ENCODE results near the gene UGT1A3.
"Not testable (repeated sequence)": the region's sequence is repeated elsewhere in the genome, so short reads cannot be mapped to it uniquely, and the experiment has no call there.

Gene UGT1A3

DNA sequence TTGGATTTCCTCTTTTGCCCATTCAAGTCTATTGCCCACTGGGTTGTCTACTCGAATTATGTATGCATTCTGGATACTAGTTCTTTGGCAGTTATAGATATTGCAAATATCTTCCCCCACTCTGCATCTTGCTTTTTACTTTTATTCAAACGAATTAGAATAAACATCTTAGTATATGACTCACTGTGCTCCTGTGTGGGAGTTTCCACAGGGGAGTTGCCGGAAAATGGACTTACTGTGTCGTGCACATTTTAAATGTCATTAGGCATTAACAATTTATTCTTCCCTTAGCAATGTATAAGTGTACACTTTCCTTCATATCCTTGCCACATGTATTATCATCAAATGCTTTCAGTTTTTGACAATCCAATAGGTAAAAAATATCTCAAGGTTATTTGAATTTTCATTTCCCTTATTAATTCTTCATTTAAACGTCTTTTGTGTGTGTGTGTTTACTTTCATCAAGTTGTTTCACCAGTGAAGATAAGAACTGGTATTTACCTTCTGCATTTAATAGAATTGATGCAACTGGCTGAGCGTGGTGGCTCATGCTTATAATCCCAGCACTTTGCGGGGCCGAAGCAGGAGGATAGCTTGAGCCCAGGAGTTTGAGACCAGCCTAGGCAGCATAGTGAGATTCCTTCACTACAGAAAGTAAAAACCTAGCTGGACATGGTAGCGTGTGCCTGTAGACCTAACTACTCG is 20.8 kb upstream of the UGT1A3 start:
- DNase-seq (ENCODE audit: extremely low read depth in 1 of 2, low read depth in 1 of 2), result no peak

DNA sequence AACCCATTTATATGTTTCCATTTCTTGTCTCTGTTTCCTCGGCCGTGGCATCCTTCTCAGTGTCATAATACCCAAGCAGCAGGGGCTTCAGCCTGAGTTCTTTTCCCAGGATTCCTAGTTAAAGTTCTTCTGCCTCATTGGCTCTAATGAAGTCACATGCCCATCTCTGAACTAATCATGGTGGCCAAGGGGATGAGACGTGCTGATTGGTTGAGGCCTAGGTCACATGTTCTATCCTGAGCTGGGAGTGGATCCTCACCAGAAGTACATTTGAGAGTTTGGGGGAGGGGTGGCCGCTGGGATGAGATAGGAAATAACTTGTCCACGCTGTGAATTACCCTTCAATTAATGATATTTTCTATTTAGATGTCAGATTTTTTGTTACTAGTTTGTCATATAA is 19.9 kb upstream of the UGT1A3 start:
- no peak for DNase-seq (ENCODE audit: extremely low read depth in 1 of 2, low read depth in 1 of 2)

- DNase-seq (ENCODE audit: extremely low read depth in 1 of 2, low read depth in 1 of 2), result peak; percentile 34 to 55
Measured at GRCh38 chr2:233711312-233712008, 17.4 kb upstream of the UGT1A3 start.

GRCh38 chr2:233712611-233713261 is 16.1 kb upstream of the UGT1A3 start, which contains the start of gene UGT1A5:
Gene UGT1A5, plus strand, starts transcription at chr2:233712907. Its CDS starts 85 bp downstream, at chr2:233712992.
- no peak for DNase-seq (ENCODE audit: extremely low read depth in 1 of 2, low read depth in 1 of 2)

DNA sequence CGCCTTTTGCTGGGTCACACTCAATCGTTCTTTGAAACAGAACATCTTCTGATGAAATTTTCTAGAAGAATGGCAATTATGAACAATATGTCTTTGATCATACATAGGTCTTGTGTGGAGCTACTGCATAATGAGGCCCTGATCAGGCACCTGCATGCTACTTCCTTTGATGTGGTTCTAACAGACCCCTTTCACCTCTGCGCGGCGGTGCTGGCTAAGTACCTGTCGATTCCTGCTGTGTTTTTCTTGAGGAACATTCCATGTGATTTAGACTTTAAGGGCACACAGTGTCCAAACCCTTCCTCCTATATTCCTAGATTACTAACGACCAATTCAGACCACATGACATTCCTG is 15.6 kb upstream of the UGT1A3 start:
- no peak for DNase-seq (ENCODE audit: extremely low read depth in 1 of 2, low read depth in 1 of 2)

- DNase-seq (ENCODE audit: extremely low read depth in 1 of 2, low read depth in 1 of 2), result no peak
Measured at GRCh38 chr2:233714121-233714520, 14.7 kb upstream of the UGT1A3 start.

- DNase-seq (ENCODE audit: extremely low read depth in 1 of 2, low read depth in 1 of 2), result no peak
Measured at GRCh38 chr2:233718552-233718951, 10.3 kb upstream of the UGT1A3 start, which contains the start of gene UGT1A4. Gene UGT1A4, plus strand, starts transcription at chr2:233718736. Its CDS starts 85 bp downstream, at chr2:233718821.

DNA sequence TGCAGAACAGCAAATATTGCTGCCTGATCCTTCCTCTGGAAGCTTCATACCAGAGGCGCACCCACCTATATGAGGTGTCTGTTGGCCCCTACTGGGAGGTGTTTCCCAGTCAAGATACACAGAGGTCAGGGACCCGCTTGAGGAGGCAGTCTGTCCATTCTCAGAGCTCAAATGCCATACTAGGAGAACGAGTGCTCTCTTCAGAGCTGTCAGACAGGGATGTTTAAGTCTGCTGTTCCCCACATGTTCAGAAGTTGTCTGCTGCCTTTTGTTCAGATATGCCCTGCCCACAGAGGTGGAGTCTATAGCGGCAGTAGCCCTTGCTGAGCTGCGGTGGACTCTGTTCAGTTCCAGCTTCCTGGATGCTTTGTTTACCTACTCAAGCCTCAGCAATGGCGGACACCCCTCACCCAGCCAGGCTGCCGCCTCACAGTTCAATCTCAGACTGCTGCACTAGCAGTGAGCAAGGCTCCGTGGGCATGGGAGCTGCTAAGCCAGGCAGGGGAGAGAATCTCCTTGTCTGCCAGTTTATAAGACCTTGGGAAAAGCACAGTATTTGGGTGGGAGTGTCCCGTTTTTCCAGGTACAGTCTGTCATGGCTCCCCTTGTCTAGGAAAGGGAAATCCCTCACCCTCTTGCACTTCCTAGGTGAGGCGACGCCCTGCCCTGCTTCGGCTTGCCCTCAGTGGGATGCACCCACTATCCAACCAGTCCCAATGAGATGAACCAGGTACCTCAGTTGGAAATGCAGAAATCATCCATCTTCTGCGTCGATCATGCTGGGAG is 8.2 kb downstream of the UGT1A3 start:
- not testable (repeated sequence) for DNase-seq (ENCODE audit: extremely low read depth in 1 of 2, low read depth in 1 of 2)

DNA sequence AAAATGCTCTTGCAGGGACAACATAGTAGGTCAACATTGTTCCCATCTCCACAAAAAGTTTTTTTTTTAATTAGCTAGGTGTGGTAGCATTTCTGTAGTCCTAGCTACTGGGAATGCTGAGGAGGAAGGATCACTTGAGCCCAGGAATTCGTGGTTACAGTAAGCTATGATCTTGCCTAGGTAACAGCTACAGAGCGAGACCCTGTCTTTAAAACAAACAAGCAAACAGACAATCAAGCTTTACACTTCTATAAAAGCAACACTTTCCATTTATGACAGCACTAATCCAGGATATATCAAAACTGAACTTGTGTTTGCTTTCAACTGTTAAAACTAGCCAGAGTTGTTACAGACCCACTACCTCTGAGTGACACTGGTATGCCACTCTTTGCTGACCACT is 12.0 kb downstream of the UGT1A3 start:
- DNase-seq (ENCODE audit: extremely low read depth in 1 of 2, low read depth in 1 of 2), result no peak

DNA sequence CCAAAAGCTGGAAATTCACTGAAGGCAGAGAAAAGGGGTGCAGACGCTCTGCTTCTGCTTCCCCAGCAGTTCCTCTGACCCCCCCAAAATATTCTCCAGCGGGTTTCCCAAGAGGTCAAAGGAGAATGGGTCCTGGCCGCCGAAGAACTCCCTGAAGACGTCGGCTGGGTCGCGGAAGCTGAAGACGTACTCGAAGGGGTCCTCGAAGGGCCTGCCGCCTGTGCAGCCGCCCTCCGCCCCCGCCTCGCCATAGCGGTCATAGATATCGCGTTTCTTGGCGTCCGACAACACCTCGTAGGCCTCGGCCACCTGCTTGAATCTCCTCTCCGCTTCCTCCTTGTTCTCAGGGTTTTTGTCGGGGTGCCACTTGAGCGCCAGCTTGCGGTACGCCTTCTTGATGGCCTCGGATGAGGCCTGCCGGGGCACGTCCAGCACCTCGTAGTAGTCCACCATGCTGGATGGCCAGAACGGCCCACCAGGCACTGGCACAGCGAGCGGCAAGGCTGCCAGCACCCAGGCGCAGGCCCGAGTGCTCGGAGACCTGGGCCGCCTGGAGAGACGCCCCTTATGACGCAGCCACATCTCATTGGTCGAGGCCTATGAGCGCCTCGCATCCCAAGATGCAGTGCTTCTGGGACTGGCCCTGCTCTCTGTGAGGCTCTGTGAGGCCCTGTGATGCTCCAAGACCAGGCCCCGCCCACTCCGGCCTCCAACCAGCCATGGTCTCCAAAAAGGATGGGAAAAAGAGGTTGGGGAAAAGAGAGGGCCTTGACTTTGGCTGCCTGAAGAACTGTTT is 14.8 kb downstream of the UGT1A3 start:
- no peak for DNase-seq (ENCODE audit: extremely low read depth in 1 of 2, low read depth in 1 of 2)

GRCh38 chr2:233745073-233745755 is 16.4 kb downstream of the UGT1A3 start:
- no peak for DNase-seq (ENCODE audit: extremely low read depth in 1 of 2, low read depth in 1 of 2)

GRCh38 chr2:233745838-233746237 is 17.0 kb downstream of the UGT1A3 start:
- not testable (repeated sequence) for DNase-seq (ENCODE audit: extremely low read depth in 1 of 2, low read depth in 1 of 2)

- DNase-seq (ENCODE audit: extremely low read depth in 1 of 2, low read depth in 1 of 2), result no peak
Measured at GRCh38 chr2:233746475-233747282, 17.8 kb downstream of the UGT1A3 start.

DNA sequence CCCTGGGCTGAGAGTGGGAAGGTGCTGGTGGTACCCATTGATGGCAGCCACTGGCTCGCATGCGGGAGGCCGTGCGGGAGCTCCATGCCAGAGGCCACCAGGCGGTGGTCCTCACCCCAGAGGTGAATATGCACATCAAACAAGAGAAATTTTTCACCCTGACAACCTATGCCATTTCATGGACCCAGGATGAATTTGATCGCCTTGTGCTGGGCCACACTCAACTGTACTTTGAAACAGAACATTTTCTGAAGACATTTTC is 18.4 kb downstream of the UGT1A3 start:
- no peak for DNase-seq (ENCODE audit: extremely low read depth in 1 of 2, low read depth in 1 of 2)

DNA sequence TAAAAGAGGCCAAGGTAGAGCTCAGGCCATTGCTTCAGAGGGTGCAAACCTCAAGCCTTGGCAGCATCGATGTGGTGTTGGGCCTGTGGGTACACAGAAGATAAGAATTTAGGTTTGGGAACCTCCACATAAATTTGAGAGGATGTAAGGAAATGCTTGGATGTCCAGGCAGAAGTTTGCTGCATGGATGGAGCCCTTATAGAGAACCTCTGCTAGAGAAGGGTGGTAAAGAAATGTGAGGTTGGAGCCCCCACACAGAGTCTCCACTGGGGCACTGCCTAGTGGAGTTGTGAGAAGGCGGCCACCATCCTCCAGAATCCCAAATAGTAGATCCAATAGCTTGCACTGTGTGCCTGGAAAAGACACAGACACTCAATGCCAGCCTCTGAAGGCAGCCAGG is 21.8 kb downstream of the UGT1A3 start:
- not testable (repeated sequence) for DNase-seq (ENCODE audit: extremely low read depth in 1 of 2, low read depth in 1 of 2)

GRCh38 chr2:233751212-233752009 is 22.6 kb downstream of the UGT1A3 start:
- DNase-seq (ENCODE audit: extremely low read depth in 1 of 2, low read depth in 1 of 2), result not testable (repeated sequence)

- no peak for DNase-seq (ENCODE audit: extremely low read depth in 1 of 2, low read depth in 1 of 2)
Measured at GRCh38 chr2:233754872-233755611, 26.2 kb downstream of the UGT1A3 start.

All from activated CD8-positive, alpha-beta memory T cell treated with anti-CD3 and anti-CD28 coated beads for 1 hour (primary cell).